HG02840 (cell line): ENCODE data around the gene ELP1.
"Not testable (repeated sequence)": the region's sequence is repeated elsewhere in the genome, so short reads cannot be mapped to it uniquely, and the experiment has no call there.

Source experiments
- ATAC-seq: cut with Tn5 transposase; IDR thresholded peaks from one replicate; pipeline ENCODE4 v1.9.1; 2021; ENCODE audit warnings: mild to moderate bottlenecking, moderate library complexity, moderate number of reproducible peaks; ENCODE audit not compliant: unreplicated experiment, low FRiP score

Gene ELP1, protein sequence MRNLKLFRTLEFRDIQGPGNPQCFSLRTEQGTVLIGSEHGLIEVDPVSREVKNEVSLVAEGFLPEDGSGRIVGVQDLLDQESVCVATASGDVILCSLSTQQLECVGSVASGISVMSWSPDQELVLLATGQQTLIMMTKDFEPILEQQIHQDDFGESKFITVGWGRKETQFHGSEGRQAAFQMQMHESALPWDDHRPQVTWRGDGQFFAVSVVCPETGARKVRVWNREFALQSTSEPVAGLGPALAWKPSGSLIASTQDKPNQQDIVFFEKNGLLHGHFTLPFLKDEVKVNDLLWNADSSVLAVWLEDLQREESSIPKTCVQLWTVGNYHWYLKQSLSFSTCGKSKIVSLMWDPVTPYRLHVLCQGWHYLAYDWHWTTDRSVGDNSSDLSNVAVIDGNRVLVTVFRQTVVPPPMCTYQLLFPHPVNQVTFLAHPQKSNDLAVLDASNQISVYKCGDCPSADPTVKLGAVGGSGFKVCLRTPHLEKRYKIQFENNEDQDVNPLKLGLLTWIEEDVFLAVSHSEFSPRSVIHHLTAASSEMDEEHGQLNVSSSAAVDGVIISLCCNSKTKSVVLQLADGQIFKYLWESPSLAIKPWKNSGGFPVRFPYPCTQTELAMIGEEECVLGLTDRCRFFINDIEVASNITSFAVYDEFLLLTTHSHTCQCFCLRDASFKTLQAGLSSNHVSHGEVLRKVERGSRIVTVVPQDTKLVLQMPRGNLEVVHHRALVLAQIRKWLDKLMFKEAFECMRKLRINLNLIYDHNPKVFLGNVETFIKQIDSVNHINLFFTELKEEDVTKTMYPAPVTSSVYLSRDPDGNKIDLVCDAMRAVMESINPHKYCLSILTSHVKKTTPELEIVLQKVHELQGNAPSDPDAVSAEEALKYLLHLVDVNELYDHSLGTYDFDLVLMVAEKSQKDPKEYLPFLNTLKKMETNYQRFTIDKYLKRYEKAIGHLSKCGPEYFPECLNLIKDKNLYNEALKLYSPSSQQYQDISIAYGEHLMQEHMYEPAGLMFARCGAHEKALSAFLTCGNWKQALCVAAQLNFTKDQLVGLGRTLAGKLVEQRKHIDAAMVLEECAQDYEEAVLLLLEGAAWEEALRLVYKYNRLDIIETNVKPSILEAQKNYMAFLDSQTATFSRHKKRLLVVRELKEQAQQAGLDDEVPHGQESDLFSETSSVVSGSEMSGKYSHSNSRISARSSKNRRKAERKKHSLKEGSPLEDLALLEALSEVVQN (N-terminal part only)

DNA sequence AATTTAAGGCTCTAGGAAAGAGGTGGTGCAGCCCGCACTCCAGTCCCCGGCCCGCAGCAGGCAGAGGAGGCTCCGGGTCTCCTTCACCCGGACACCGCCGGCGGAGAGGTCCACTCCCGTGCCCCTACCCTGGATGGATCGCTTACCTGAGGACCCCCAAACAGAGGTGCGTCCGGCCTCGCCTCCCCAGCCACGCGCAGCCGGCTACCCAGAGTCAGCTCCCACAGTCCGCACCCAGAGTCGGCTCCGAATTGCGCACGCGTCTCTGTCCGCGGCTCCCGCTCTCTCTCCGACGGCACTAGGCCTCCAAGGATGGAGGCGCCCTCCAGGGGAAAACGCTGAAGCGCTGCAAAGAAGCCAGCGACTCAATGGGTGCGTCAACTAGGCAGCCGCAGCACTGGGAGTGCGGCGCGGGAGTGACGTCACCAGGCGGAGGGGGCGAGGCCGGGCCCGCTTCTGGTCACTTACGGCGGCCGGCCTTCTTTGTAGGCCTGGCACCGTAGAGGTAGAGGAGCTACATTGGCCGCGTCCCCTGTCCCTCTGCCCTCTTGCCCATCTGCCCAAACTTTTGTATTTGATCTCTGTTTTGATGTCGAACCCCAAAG lies at the start of gene ELP1:
Gene ELP1, minus strand, starts transcription at position 407 of the 605 bp plus-strand sequence. CDS start 2,978 bp downstream, outside the sequence.
- peak; percentile 92 for ATAC-seq

- no peak for ATAC-seq
Observed at GRCh38 chr9:108980893-108981292, 47.0 kb upstream of the ELP1 start.

- no peak for ATAC-seq
Observed at GRCh38 chr9:108978205-108978604, 44.3 kb upstream of the ELP1 start.

- no peak for ATAC-seq
Observed at GRCh38 chr9:108973895-108974294, 40.0 kb upstream of the ELP1 start.

DNA sequence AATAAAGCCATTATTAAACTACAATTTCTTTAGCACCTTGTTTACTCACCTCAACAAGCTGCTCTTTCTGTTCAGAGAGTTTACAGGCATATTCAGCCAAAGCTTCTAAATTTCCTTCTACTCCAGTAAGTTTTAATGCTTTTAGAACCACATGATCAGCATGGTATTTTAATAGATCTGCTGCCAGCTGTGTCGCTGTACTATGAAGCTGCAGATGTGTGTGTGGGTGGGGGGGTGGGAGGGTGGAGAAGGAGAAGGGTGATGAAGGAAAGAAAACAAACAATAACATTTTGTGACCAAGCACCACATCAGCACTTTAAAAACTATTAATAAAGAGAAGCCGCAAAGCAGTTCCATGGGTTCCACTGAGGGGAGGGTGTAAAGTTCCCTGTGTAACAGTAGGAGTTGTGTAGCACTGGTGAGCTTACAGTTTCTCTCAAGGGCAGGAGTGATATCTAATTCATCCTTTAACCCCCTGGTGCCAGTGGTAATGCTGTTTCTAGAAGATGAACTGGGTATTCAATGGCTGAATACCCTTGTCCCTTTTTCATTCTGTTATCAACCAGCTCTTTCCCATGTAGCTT lies 38.8 kb upstream of the ELP1 start:
- no peak for ATAC-seq

DNA sequence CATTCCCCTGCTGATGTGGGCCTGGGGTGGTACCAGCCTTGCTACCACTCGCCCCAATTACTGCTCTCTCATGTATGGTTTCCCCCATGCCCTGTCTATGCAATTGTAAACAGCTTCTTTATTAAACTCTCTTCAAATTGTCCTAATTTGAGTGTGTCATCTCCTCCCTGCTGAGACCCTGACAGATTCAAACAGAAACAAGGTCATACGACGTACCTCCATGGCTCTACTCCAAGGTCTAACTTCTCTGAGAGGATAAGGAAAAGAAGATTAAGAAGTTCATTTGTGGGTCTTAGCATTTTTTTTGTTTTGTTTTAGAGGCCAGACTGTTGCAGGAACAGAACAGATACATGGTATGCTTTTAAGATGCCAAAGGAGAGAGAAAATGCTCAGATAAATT lies 38.3 kb upstream of the ELP1 start:
- no peak for ATAC-seq

DNA sequence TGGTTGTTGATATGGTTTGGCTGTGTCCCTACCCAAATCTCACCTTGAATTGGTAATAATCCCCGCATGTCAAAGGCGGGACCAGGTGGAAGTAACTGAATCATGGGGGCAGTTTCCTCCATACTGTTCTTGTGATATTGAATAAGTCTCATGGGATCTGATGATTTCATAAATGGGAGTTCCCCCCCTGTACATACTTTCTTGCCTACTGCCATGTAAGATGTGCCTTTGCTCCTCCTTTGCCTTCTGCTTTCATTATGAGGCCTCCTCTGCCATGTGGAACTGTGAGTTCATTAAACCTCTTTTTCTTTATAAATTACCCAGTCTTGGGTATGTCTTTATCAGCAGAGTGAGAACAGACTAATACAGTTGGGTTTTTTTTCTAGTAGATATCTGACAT lies 37.5 kb upstream of the ELP1 start:
- not testable (repeated sequence) for ATAC-seq

GRCh38 chr9:108967916-108968315 lies 34.0 kb upstream of the ELP1 start:
- no peak for ATAC-seq

DNA sequence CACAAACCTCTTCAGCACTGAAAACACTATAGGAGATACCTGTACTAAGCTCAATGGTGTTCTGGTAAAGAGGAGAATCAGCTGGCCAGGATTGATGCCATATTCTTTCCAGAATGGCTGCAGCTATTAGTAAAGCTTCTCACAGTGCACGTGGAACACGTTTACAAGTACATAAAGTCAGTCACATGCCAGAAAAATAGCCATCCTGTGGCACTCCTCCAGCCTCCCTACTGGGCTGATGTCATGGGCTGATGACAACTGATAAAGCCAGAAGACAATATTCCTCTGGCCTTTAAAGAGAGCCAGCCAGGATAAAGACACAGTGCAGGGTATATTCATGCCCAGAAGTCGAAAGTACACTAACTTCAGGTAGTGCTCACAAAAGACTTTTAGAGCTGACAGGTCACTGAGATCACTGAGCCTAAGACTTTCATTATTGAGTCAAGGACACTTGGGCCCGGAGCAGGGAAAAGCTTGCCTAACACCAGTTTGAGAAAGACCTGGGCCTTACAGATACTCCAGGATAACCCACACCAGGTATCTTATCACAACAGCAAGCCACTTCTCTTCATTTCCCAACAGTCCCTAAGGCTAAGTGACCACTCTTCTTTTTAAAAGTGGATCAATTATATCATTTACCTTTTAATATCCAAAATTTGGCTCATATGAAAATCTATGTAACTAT lies 29.7 kb upstream of the ELP1 start:
- no peak for ATAC-seq

DNA sequence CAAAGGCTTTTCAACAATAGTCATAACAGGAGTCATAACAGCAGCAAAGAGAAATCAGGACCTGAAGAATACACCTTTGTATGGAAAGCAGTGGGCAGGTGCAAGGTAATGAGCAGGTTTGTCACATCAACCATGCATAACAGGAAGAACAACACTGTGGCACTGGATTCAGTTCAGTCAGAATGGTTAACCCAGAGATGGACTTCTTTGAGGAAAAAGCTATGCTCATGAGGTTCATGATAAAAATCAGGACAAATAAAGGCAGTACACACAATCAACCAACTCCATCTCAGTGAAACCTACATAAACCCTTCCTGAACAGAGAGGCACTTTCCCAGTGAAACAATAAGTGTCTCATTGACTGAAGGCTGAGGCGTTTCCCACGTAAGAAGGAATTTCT lies 27.2 kb upstream of the ELP1 start:
- no peak for ATAC-seq

- no peak for ATAC-seq
Observed at GRCh38 chr9:108960331-108960730, 26.4 kb upstream of the ELP1 start.

DNA sequence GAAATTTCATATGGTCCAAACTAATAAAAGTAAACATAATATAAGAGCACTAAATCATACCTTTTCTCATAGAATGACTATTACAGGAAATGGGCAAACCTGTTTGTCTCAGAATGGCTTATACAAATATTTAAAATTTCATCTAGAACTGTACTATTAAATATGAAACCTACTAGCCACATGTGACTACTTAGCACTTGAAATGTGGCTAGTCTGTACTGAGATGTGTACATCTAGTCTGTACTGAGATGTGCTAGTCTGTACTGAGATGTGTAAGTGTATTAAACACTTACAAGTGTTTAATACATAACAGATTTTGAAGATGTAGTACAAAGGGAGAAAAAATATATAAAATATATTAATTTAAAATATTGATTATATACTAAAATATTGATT lies 22.7 kb upstream of the ELP1 start:
- ATAC-seq, result no peak

DNA sequence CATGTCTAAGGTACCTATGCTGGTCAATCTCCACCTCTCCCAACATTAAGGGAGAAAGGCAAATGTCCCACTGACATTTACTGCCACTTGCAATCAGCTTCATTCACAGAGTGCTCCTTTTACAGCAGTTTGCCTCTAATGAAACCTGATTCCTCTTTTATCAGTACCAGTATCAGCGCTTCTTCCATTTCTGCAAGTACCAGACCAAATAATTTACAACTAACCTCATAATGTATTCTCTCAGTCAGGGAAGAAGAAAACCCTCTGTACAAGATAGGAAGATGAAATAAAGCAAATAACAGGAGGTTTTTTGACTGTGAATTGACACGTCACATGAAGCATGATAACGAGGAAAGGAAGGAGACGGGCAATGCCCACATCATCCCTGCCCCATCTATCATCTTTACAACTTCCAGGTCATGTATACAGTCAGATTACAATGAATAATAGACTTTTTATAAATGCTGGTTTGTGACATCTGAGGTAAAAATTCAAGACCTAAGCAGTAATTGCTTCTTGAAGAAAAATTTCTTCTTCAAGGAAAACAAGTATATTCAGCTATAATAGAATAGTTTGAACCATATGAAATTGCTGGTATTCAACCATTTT lies 22.2 kb upstream of the ELP1 start:
- no peak for ATAC-seq

DNA sequence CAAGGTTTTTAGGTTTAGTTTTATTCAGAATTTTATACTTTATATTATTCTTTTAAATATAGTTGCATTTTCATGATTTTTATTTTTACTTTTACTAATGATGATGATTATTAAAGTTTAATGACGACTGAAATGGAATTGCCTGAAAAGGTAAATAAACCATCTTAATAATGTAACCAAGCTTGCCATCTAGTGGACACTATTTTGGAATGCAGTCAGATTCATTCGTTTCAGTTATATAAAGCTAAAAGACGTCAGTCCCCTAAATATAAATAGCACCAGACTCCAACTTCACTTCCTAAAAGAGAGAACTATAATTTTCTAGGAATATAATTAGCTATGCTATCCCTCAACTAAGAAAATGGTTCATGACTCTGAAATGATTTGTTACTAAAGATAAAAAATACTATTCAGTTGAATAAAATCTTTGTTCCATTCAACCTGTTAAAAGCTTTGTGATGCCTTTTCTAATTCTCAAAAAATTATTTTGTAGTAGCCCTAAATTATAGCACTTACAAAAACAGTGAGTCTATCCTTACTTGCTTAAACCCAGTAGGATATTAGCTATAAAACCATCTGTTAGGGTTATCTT lies 20.2 kb upstream of the ELP1 start:
- no peak for ATAC-seq

GRCh38 chr9:108951578-108951977 lies 17.7 kb upstream of the ELP1 start:
- no peak for ATAC-seq

DNA sequence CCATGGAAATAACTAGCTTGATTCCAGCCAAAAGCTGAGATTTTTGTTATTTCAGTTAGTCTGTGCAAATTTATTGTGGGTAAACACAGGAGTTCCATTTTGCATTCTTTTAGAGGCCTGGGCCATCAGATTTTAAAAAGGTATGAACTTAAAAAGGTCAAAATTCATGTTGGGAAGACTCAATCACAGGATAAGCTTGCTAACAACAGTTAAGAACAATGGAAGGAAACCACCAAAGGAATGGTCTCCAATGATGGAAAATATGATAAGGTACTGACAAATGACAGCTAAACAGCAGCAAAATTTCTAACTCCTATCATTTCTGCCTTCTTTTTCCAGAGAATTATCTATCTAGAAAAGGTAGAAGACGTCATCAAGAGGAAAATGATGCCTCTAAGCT lies 16.2 kb upstream of the ELP1 start:
- ATAC-seq, result no peak

GRCh38 chr9:108939975-108940374 lies 6.1 kb upstream of the ELP1 start:
- no peak for ATAC-seq

DNA sequence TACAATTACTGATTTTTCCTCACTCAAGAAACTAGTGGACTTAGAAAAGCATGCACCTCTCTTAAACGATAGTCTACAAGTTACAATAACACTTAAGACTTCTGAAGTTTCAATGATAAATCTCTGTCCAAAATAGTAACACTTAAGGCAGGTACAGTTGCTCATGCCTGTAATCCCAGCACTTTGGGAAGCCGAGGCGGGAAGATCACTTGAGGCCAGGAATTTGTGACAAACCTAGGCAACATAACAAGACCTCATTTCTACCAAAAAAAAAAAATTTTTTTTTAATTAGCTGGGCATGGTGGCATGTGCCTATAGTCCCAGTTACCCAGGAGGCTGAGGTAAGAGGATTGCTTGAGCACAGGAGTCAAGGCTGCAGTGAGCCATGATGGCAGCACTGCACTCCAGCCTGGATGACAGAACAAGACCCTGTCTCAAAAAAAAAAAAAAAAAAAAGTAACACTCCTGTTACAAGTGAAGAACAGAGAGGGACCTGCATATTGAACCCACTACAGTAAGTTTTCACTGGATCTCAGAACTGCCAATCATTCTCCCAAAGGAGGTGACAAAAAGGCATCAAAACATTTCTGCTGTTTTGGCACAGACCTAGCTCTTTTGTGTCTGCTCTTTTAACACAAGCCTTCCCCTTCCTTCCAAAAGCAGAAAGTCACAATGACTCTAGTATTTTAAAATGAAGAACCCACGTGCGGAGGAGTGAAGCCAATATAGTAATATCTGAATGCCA lies 3.8 kb upstream of the ELP1 start:
- ATAC-seq, result no peak
